H1 (cell line): ENCODE data around the gene IGF2R. TPM values are rescaled to one million over a fixed set of nuclear protein-coding genes. Genes with fewer than 3 reads are reported as not detected.
"Not testable (repeated sequence)": the region's sequence is repeated elsewhere in the genome, so short reads cannot be mapped to it uniquely, and the experiment has no call there.

Experiments used
- CTCF ChIA-PET: fragments of 300-600 bp; sonication (Branson Sonifier 250); formaldehyde crosslinking; loops from one replicate; lab custom pipeline; 2021; ENCODE audit not compliant: partially characterized antibody; lab: Charles Lee
- POLR2A ChIA-PET: fragments of 300-600 bp; sonication (Branson Sonifier 250); formaldehyde crosslinking; loops from one replicate; lab custom pipeline; 2021; ENCODE audit warnings: inconsistent platforms; ENCODE audit not compliant: partially characterized antibody; lab: Charles Lee
- DNase-seq, 2 experiments: peaks; one replicate each; pipeline versions ENCODE4 v3.0.0 to v3.0.0-alpha.2; 2010 to 2022; ENCODE audit warnings: low spot score in 2 of 2, low read depth in 1 of 2, mixed read lengths in 1 of 2
- FAIRE-seq: peaks from 2 replicates; lab custom pipeline; 2011; peaks lifted over from hg19 to GRCh38; lab: Jason Lieb, UNC
- H2AFZ ChIP-seq: 2 replicates; pipeline ENCODE4 v1.8.1; 2012; ENCODE audit warnings: low read length, inconsistent platforms
- H2AK5ac ChIP-seq: 2 replicates; pipeline ENCODE4 v1.6.1; 2013; ENCODE audit warnings: low read depth, low read length
- H2BK120ac ChIP-seq: replicated peaks from 2 replicates; pipeline ENCODE3; 2013; ENCODE audit warnings: low read depth, low read length, inconsistent platforms
- H2BK12ac ChIP-seq: 2 replicates; pipeline ENCODE4 v1.6.1; 2013; ENCODE audit warnings: low read depth, low read length
- H2BK15ac ChIP-seq: 2 replicates; pipeline ENCODE4 v1.6.1; 2013; ENCODE audit warnings: low read length
- H2BK20ac ChIP-seq: 2 replicates; pipeline ENCODE4 v1.6.1; 2013; ENCODE audit warnings: low read length
- H2BK5ac ChIP-seq: 2 replicates; pipeline ENCODE4 v1.6.1; 2013; ENCODE audit warnings: low read depth, low read length
- H3K14ac ChIP-seq: 2 replicates; pipeline ENCODE4 v1.6.1; 2013; ENCODE audit warnings: inconsistent platforms; ENCODE audit not compliant: insufficient read length
- H3K18ac ChIP-seq: 2 replicates; pipeline ENCODE4 v1.6.1; 2013; ENCODE audit warnings: low read length; ENCODE audit errors: extremely low read depth
- H3K23ac ChIP-seq: 2 replicates; pipeline ENCODE4 v1.6.1; 2013; ENCODE audit warnings: inconsistent platforms; ENCODE audit not compliant: insufficient read length
- H3K23me2 ChIP-seq: 2 replicates; pipeline ENCODE4 v1.6.1; 2013; ENCODE audit warnings: low read depth, low read length
- H3K27ac ChIP-seq: 2 replicates; pipeline ENCODE4 v1.6.1; 2011; ENCODE audit warnings: low read depth, low read length, inconsistent platforms
- H3K27me3 ChIP-seq, 4 experiments: replicated peaks in 1 of 4; 1 replicate in 1 of 4; 2 replicates in 3 of 4; pipeline versions ENCODE4 v1.6.1 to v1.8.1; 2011 to 2013; ENCODE audit warnings: low read length in 3 of 4, mild to moderate bottlenecking in 3 of 4, inconsistent platforms in 2 of 4, mixed read lengths in 2 of 4, moderate library complexity in 1 of 4; ENCODE audit not compliant: control insufficient read depth in 3 of 4, insufficient read depth in 3 of 4; ENCODE audit errors: extremely low read depth in 1 of 4
- H3K36me3 ChIP-seq, 4 experiments: 2 replicates each; pipeline versions ENCODE4 v1.6.1 to v1.8.1; 2011 to 2013; ENCODE audit warnings: mild to moderate bottlenecking in 4 of 4, low read length in 3 of 4, moderate library complexity in 2 of 4, control low read depth in 1 of 4, inconsistent platforms in 1 of 4; ENCODE audit not compliant: insufficient read depth in 4 of 4, control insufficient read depth in 2 of 4
- H3K4ac ChIP-seq: replicated peaks from 2 replicates; pipeline ENCODE3; 2013; ENCODE audit warnings: low read length, low read depth, mixed read lengths, inconsistent platforms; ENCODE audit not compliant: insufficient read length
- H3K4me1 ChIP-seq, 4 experiments: replicated peaks in 1 of 4; 1 replicate in 1 of 4; 2 replicates in 3 of 4; pipeline versions ENCODE4 v1.6.1 to v1.8.1; 2011 to 2013; ENCODE audit warnings: low read length in 3 of 4, inconsistent platforms in 2 of 4, mixed read lengths in 1 of 4; ENCODE audit not compliant: insufficient read depth in 4 of 4, control insufficient read depth in 3 of 4
- H3K4me2 ChIP-seq, 2 experiments: 2 replicates each; pipeline versions ENCODE4 v1.6.1 to v1.8.1; 2011 to 2013; ENCODE audit warnings: low read depth in 2 of 2, low read length in 2 of 2, control low read depth in 1 of 2, inconsistent platforms in 1 of 2, mild to moderate bottlenecking in 1 of 2; ENCODE audit not compliant: insufficient read depth in 1 of 2
- H3K4me3 ChIP-seq, 4 experiments: fragments of 200-600, 300-600 bp in 1 of 4; sonication (generic), shearing (Covaris generic), sonication (Bioruptor Twin) in 1 of 4; 2 replicates each; pipeline versions ENCODE4 v1.5.1 to v1.8.1; 2011 to 2016; ENCODE audit warnings: low read length in 4 of 4, low read depth in 3 of 4, control low read depth in 2 of 4, inconsistent platforms in 2 of 4, mild to moderate bottlenecking in 2 of 4, mixed read lengths in 1 of 4, moderate library complexity in 1 of 4; ENCODE audit not compliant: insufficient read depth in 2 of 4; ENCODE audit errors: extremely low read depth in 1 of 4
- H3K56ac ChIP-seq: replicated peaks from 2 replicates; pipeline ENCODE3; 2013; ENCODE audit warnings: low read depth, mild to moderate bottlenecking, mixed read lengths, low read length, inconsistent platforms; ENCODE audit not compliant: insufficient read length
- H3K79me1 ChIP-seq: 2 replicates; pipeline ENCODE4 v1.6.1; 2013; ENCODE audit warnings: low read depth, low read length, control low read depth
- H3K79me2 ChIP-seq, 2 experiments: 2 replicates each; pipeline versions ENCODE4 v1.6.1 to v1.8.1; 2012 to 2013; ENCODE audit warnings: low read length in 2 of 2, mild to moderate bottlenecking in 2 of 2, inconsistent platforms in 1 of 2; ENCODE audit not compliant: insufficient read depth in 2 of 2, control insufficient read depth in 1 of 2
- H3K9ac ChIP-seq, 4 experiments: replicated peaks in 1 of 4; 1 replicate in 1 of 4; 2 replicates in 3 of 4; pipeline versions ENCODE4 v1.6.1 to v1.8.1; 2011 to 2013; ENCODE audit warnings: low read depth in 3 of 4, low read length in 3 of 4, control low read depth in 2 of 4, mild to moderate bottlenecking in 2 of 4, moderate library complexity in 2 of 4, inconsistent platforms in 1 of 4; ENCODE audit errors: extremely low read depth in 1 of 4
- H3K9me3 ChIP-seq, 2 experiments: 2 replicates each; pipeline versions ENCODE4 v1.6.1 to v1.8.1; 2012 to 2013; ENCODE audit warnings: mild to moderate bottlenecking in 2 of 2, moderate library complexity in 2 of 2, control low read depth in 1 of 2, inconsistent platforms in 1 of 2, low read depth in 1 of 2, low read length in 1 of 2, mixed read lengths in 1 of 2; ENCODE audit not compliant: insufficient read depth in 2 of 2
- H4K20me1 ChIP-seq, 2 experiments: replicated peaks in 1 of 2; 2 replicates each; pipeline versions ENCODE3 to v1.8.1; 2011 to 2013; ENCODE audit warnings: inconsistent platforms in 2 of 2, low read length in 2 of 2, mild to moderate bottlenecking in 1 of 2; ENCODE audit not compliant: insufficient read depth in 2 of 2, control insufficient read depth in 1 of 2
- H4K5ac ChIP-seq: 2 replicates; pipeline ENCODE4 v1.6.1; 2013; ENCODE audit warnings: low read length, low read depth, mixed read lengths, inconsistent platforms; ENCODE audit not compliant: insufficient read length
- H4K8ac ChIP-seq: 2 replicates; pipeline ENCODE4 v1.8.0; 2013; ENCODE audit warnings: mild to moderate bottlenecking, moderate library complexity, low read length, inconsistent platforms; ENCODE audit not compliant: insufficient read depth; ENCODE audit errors: extremely low read depth
- H4K91ac ChIP-seq: replicated peaks from 2 replicates; pipeline ENCODE3; 2013; ENCODE audit warnings: low read length, mixed read lengths, inconsistent platforms; ENCODE audit not compliant: insufficient read length
- WGBS, 2 experiments: shearing (Covaris generic) in 1 of 2; methylation state at CpG; one replicate each; pipeline versions ENCODE4 v1.1.6 to v1.1.7; 2013 to 2015; ENCODE audit warnings: low lambda C conversion rate in 2 of 2, mixed read lengths in 2 of 2, inconsistent platforms in 1 of 2, low coverage in 1 of 2, missing lambda C conversion rate in 1 of 2; ENCODE audit not compliant: insufficient replicate concordance in 2 of 2, insufficient coverage in 1 of 2, insufficient read length in 1 of 2; ENCODE audit errors: extremely low coverage in 1 of 2, missing lambda C conversion rate in 1 of 2; 5-methylcytosine and 5-hydroxymethylcytosine counted together
- polyA plus RNA-seq, 7 experiments: library from polyadenylated mRNA; depleted of rRNA in 3 of 7; stranded (reverse) in 5 of 7; unstranded in 2 of 7; fragments of >200 nt in 5 of 7; fragments of 200-250 nt in 2 of 7; gene quantifications; 1 replicate in 5 of 7; 2 replicates in 1 of 7; 4 replicates in 1 of 7; pipeline versions ENCODE4 v1.2.1 to v1.2.3, GENCODE V29; 2011 to 2013; ENCODE audit warnings: missing spikeins in 2 of 7, mixed read lengths in 2 of 7
- total RNA-seq: library from RNA; stranded (reverse); fragmentation: NEBNext Ultra II Directional; extraction: Animal tissue kit (Norgen Biotek cat#: 25700); gene quantifications from 2 replicates; pipeline ENCODE4 v1.2.1, GENCODE V29; 2021

The IGF2R gene
- total and polyA plus RNA-seq, 2 of the 8 experiments (the other 6 are each of a cell fraction or from before 2014, with no cell fraction given) = 20.6 to 74.1 TPM

- not testable (repeated sequence) for H2BK20ac ChIP-seq, H4K5ac ChIP-seq, DNase-seq
Measured at GRCh38 chr6:159924150-159924549, 44.7 kb upstream of the IGF2R start.

More at GRCh38 chr6:159924150-159924549, 44.7 kb upstream of the IGF2R start:
- H3K27ac ChIP-seq, H3K27me3 ChIP-seq, H3K4me3 ChIP-seq, H4K20me1 ChIP-seq, H2AK5ac ChIP-seq, H2BK15ac ChIP-seq, H2BK120ac ChIP-seq, POLR2A ChIA-PET, H2BK5ac ChIP-seq, H3K18ac ChIP-seq, H2BK12ac ChIP-seq, H3K9ac ChIP-seq, H3K23ac ChIP-seq, H3K4ac ChIP-seq, H3K56ac ChIP-seq, H2AFZ ChIP-seq, H4K91ac ChIP-seq, H3K14ac ChIP-seq, H3K36me3 ChIP-seq, H3K4me1 ChIP-seq, H4K8ac ChIP-seq, H3K9me3 ChIP-seq, FAIRE-seq, H3K79me1 ChIP-seq, H3K4me2 ChIP-seq, H3K79me2 ChIP-seq, H3K23me2 ChIP-seq, CTCF ChIA-PET: not testable (repeated sequence)
- WGBS, 2 experiments = 84% methylated on average over 2 of the region's 2 CpGs; no CpG with 5 or more reads in 1 of the 2 experiments
